Measurements from ENCODE around the gene TMED10. TPM values are rescaled to one million over a fixed set of nuclear protein-coding genes. Genes with fewer than 3 reads are reported as not detected.

Gene TMED10
- polyA plus RNA-seq, 1 of the 3 experiments (the other 2 are of a cell fraction): 168 TPM

DNA sequence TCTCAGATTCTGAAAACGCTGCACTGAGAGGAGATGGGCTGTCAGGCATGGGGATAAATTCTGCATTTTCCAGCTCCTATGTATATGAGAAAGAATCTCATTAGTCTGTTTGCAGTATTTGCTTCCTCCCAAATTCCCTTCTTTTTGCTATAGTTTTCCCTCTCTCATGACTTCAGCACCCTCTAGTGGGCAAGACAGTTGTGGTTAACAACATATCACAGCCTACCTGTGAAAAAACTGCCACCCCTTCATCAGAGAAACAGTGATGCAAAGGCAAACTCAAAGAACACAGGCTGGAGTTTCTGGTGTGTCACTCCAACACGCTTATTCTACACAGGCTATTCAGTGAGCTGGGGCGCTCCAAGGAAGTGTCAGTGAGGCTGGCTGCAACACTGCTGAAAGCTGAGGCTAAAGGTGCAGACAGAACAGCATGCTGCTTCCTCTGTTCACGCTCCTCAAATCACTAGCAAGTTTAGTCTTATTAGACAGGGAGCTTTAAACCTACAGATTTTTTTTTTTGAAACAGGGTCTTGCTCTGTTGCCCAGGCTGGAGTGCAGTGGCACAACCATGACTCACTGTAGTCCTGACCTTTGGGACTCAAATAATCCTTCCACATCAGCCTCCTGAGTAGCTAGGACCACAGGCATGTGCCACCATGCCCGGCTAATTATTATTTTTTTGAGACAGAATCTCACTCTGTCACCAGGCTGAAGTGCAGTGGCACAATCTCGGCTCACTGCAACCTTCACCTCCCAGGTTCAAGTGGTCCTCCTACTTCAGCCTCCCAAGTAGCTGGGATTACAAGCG, 87.6 kb downstream of the TMED10 start:
- WGBS (ENCODE audit: low lambda C conversion rate): 61% methylated on average over 7 of the region's 7 CpGs
- no peak overlapping the region for H3K9ac ChIP-seq
- no peak overlapping the region for H3K4me2 ChIP-seq
- CTCF ChIA-PET: interaction anchor here (0.6 to 15.6 kb wide), 71 partner anchors 8 to 411 kb away, joined by 3 to 290 read pairs (median 5); partner anchors contain the start of genes ACYP1, EIF2B2, PGF and RPS6KL1
- no peaks in the 10 kb centered on the region for H3K9me2 ChIP-seq
- H3K36me3 ChIP-seq (replicated peaks in 1 of 2; ENCODE audit: control insufficient read depth in 1 of 2, insufficient read depth in 2 of 2, low read length in 1 of 2): peaks cover 45 to 57% of the 10 kb centered on the region in 2 experiments
- no peaks in the 10 kb centered on the region for H3K4me1 ChIP-seq (ENCODE audit: control insufficient read depth in 1 of 2, insufficient read depth in 2 of 2, low read depth in 1 of 2, low read length in 1 of 2)
- H4K20me1 ChIP-seq (ENCODE audit: insufficient read depth): no peaks in the 10 kb centered on the region
- H3K9me3 ChIP-seq: no peaks in the 10 kb centered on the region
- POLR2A ChIA-PET: no interaction called here
- H3F3A ChIP-seq (replicated peaks; ENCODE audit: insufficient read depth): peaks cover 10% of the 10 kb centered on the region
- no peak overlapping the region for H2AFZ ChIP-seq (ENCODE audit: low read depth)
- peak; percentile 66 for DNase-seq
- TF ChIP-seq RAD21 (IDR thresholded peaks at IDR 0.05; ENCODE audit: low read length) (peak; percentile 95), FOSL2 (IDR thresholded peaks at IDR 0.05; ENCODE audit: borderline replicate concordance, low read depth) (no peak), CHD2 (IDR thresholded peaks at IDR 0.05; ENCODE audit: low read length, partially characterized antibody) (no peak), FOXJ3 (CRISPR knock-in tag; IDR thresholded peaks at IDR 0.05) (no peak), SMC3 (IDR thresholded peaks at IDR 0.05; ENCODE audit: low read depth, low read length) (peak; percentile 81), ELF1 (IDR thresholded peaks at IDR 0.05) (no peak), RFX5 (IDR thresholded peaks at IDR 0.05; ENCODE audit: low read length) (no peak)
- TF ChIP-seq, protein P1, sequence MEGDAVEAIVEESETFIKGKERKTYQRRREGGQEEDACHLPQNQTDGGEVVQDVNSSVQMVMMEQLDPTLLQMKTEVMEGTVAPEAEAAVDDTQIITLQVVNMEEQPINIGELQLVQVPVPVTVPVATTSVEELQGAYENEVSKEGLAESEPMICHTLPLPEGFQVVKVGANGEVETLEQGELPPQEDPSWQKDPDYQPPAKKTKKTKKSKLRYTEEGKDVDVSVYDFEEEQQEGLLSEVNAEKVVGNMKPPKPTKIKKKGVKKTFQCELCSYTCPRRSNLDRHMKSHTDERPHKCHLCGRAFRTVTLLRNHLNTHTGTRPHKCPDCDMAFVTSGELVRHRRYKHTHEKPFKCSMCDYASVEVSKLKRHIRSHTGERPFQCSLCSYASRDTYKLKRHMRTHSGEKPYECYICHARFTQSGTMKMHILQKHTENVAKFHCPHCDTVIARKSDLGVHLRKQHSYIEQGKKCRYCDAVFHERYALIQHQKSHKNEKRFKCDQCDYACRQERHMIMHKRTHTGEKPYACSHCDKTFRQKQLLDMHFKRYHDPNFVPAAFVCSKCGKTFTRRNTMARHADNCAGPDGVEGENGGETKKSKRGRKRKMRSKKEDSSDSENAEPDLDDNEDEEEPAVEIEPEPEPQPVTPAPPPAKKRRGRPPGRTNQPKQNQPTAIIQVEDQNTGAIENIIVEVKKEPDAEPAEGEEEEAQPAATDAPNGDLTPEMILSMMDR (IDR thresholded peaks at IDR 0.05): peak; percentile 91
- no peaks in the 10 kb centered on the region for H3K27me3 ChIP-seq (ENCODE audit: insufficient read depth)
- H3K79me2 ChIP-seq (ENCODE audit: insufficient read depth): no peaks in the 10 kb centered on the region
- H3K27ac ChIP-seq (ENCODE audit: low read depth in 2 of 2, low read length in 1 of 2): no peak overlapping the region
- no peak overlapping the region for H3K4me3 ChIP-seq (ENCODE audit: low read depth in 2 of 2, low read length in 1 of 2)

DNA sequence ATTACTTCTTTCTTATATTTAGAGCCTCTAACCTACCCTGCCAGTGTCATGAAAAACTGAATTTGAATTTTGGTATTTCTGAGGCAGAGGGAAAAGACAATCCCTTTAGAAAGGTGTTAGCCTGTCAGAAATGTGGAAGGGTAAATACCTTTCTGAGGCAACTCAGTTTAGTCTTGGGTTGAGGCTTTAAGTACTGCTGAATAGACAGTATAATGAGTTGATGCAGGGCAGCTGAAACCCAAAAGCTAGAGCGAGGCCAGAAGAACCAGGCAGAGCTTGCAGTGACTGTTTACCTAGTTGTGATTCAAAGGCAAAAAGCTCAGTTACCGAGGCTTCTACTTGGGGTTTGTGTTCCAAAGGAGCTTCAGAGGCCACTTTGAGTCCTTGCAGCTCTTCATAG, 88.3 kb downstream of the TMED10 start:
- Histone ChIP-seq H2AFZ (ENCODE audit: low read depth) (no peak overlapping the region), H3F3A (replicated peaks; ENCODE audit: insufficient read depth) (peaks cover 10% of the 10 kb centered on the region), H3K9me3 (no peaks in the 10 kb centered on the region), H3K79me2 (ENCODE audit: insufficient read depth) (no peaks in the 10 kb centered on the region), H3K27ac (ENCODE audit: low read depth in 2 of 2, low read length in 1 of 2) (no peak overlapping the region), H4K20me1 (ENCODE audit: insufficient read depth) (no peaks in the 10 kb centered on the region), H3K27me3 (ENCODE audit: insufficient read depth) (no peaks in the 10 kb centered on the region), H3K9ac (no peak overlapping the region), H3K4me3 (ENCODE audit: low read depth in 2 of 2, low read length in 1 of 2) (no peak overlapping the region), H3K4me1 (ENCODE audit: control insufficient read depth in 1 of 2, insufficient read depth in 2 of 2, low read depth in 1 of 2, low read length in 1 of 2) (no peaks in the 10 kb centered on the region), H3K4me2 (no peak overlapping the region), H3K36me3 (replicated peaks in 1 of 2; ENCODE audit: control insufficient read depth in 1 of 2, insufficient read depth in 2 of 2, low read length in 1 of 2) (peaks cover 42 to 61% of the 10 kb centered on the region in 2 experiments), H3K9me2 (no peaks in the 10 kb centered on the region)
- 90% methylated on average over 2 of the region's 2 CpGs for WGBS (ENCODE audit: low lambda C conversion rate)
- ChIA-PET POLR2A (no interaction called here), CTCF (interaction anchor here (0.6 to 15.6 kb wide), 67 partner anchors 9 to 411 kb away, joined by 3 to 290 read pairs (median 5); partner anchors contain the start of genes ACYP1, EIF2B2, PGF and RPS6KL1)
- DNase-seq: no peak
- no peak for TF ChIP-seq MXI1 (IDR thresholded peaks at IDR 0.05; ENCODE audit: low read depth, low read length)
- TF ChIP-seq, protein P2, sequence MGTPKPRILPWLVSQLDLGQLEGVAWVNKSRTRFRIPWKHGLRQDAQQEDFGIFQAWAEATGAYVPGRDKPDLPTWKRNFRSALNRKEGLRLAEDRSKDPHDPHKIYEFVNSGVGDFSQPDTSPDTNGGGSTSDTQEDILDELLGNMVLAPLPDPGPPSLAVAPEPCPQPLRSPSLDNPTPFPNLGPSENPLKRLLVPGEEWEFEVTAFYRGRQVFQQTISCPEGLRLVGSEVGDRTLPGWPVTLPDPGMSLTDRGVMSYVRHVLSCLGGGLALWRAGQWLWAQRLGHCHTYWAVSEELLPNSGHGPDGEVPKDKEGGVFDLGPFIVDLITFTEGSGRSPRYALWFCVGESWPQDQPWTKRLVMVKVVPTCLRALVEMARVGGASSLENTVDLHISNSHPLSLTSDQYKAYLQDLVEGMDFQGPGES (IDR thresholded peaks at IDR 0.05; ENCODE audit: low read depth, low read length): no peak
- no peak for TF ChIP-seq RAD21 (IDR thresholded peaks at IDR 0.05; ENCODE audit: low read length)
- TF ChIP-seq NFIC (IDR thresholded peaks at IDR 0.05; ENCODE audit: borderline replicate concordance): no peak
- no peak for TF ChIP-seq YY1 (IDR thresholded peaks at IDR 0.05; ENCODE audit: low read depth)
- TF ChIP-seq CHD2 (IDR thresholded peaks at IDR 0.05; ENCODE audit: low read length, partially characterized antibody): no peak
- TF ChIP-seq, protein P3, sequence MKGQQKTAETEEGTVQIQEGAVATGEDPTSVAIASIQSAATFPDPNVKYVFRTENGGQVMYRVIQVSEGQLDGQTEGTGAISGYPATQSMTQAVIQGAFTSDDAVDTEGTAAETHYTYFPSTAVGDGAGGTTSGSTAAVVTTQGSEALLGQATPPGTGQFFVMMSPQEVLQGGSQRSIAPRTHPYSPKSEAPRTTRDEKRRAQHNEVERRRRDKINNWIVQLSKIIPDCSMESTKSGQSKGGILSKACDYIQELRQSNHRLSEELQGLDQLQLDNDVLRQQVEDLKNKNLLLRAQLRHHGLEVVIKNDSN (IDR thresholded peaks at IDR 0.05; ENCODE audit: borderline replicate concordance, low read depth): no peak
- no peak for TF ChIP-seq TCF12 (IDR thresholded peaks at IDR 0.05)
- TF ChIP-seq TAF1 (IDR thresholded peaks at IDR 0.05; ENCODE audit: borderline replicate concordance, low read depth, low read length): no peak
- TF ChIP-seq, protein P4, sequence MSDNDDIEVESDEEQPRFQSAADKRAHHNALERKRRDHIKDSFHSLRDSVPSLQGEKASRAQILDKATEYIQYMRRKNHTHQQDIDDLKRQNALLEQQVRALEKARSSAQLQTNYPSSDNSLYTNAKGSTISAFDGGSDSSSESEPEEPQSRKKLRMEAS (IDR thresholded peaks at IDR 0.05; ENCODE audit: low read depth): no peak
- no peak for TF ChIP-seq JUND (IDR thresholded peaks at IDR 0.05)
- TF ChIP-seq POLR2AphosphoS5 (IDR thresholded peaks at IDR 0.05; ENCODE audit: low read depth, low read length): no peak
- TF ChIP-seq RXRA (IDR thresholded peaks at IDR 0.05; ENCODE audit: borderline replicate concordance, low read depth): no peak
- TF ChIP-seq FOSL2 (IDR thresholded peaks at IDR 0.05; ENCODE audit: borderline replicate concordance, low read depth): no peak
- TF ChIP-seq, protein P5, sequence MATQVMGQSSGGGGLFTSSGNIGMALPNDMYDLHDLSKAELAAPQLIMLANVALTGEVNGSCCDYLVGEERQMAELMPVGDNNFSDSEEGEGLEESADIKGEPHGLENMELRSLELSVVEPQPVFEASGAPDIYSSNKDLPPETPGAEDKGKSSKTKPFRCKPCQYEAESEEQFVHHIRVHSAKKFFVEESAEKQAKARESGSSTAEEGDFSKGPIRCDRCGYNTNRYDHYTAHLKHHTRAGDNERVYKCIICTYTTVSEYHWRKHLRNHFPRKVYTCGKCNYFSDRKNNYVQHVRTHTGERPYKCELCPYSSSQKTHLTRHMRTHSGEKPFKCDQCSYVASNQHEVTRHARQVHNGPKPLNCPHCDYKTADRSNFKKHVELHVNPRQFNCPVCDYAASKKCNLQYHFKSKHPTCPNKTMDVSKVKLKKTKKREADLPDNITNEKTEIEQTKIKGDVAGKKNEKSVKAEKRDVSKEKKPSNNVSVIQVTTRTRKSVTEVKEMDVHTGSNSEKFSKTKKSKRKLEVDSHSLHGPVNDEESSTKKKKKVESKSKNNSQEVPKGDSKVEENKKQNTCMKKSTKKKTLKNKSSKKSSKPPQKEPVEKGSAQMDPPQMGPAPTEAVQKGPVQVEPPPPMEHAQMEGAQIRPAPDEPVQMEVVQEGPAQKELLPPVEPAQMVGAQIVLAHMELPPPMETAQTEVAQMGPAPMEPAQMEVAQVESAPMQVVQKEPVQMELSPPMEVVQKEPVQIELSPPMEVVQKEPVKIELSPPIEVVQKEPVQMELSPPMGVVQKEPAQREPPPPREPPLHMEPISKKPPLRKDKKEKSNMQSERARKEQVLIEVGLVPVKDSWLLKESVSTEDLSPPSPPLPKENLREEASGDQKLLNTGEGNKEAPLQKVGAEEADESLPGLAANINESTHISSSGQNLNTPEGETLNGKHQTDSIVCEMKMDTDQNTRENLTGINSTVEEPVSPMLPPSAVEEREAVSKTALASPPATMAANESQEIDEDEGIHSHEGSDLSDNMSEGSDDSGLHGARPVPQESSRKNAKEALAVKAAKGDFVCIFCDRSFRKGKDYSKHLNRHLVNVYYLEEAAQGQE (IDR thresholded peaks at IDR 0.05; ENCODE audit: low read depth, low read length): no peak
